Immature natural killer cell (primary cell): ENCODE measurements around the gene TANC1. TPM values are rescaled to one million over a fixed set of nuclear protein-coding genes. Genes with fewer than 3 reads are reported as not detected.
A peak's percentile ranks its signal among the peaks of the same experiment; 100 is the strongest.

Experiments
- DNase-seq, 3 donors: peaks; one replicate each; pipeline ENCODE4 v3.0.0; 2022; ENCODE audit warnings: mixed read lengths in 1 of 3
- H3K27ac Mint-ChIP-seq, 6 donors: one replicate each; pipeline ENCODE4 v1.8.0; 2020; ENCODE audit warnings: mixed read lengths in 6 of 6, mild to moderate bottlenecking in 5 of 6, inconsistent platforms in 4 of 6, moderate library complexity in 3 of 6
- H3K27me3 Mint-ChIP-seq, 3 donors: one replicate each; pipeline ENCODE4 v1.8.0; 2020 to 2021; ENCODE audit warnings: low read depth in 3 of 3, mild to moderate bottlenecking in 3 of 3, mixed read lengths in 3 of 3, moderate library complexity in 3 of 3, inconsistent platforms in 1 of 3
- H3K36me3 Mint-ChIP-seq, 3 donors: one replicate each; pipeline ENCODE4 v1.8.0; 2020; ENCODE audit warnings: mixed read lengths in 3 of 3, inconsistent platforms in 2 of 3, mild to moderate bottlenecking in 2 of 3
- H3K4me1 Mint-ChIP-seq, 2 donors: one replicate each; pipeline ENCODE4 v1.8.0; 2020; ENCODE audit warnings: inconsistent platforms in 2 of 2, mild to moderate bottlenecking in 2 of 2, mixed read lengths in 2 of 2, moderate library complexity in 1 of 2
- H3K4me3 Mint-ChIP-seq, 5 donors: one replicate each; pipeline ENCODE4 v1.8.0; 2020; ENCODE audit warnings: mild to moderate bottlenecking in 5 of 5, mixed read lengths in 5 of 5, inconsistent platforms in 3 of 5, moderate library complexity in 3 of 5
- H3K9me3 Mint-ChIP-seq, 6 donors: one replicate each; pipeline ENCODE4 v1.8.0; 2020; ENCODE audit warnings: mild to moderate bottlenecking in 6 of 6, mixed read lengths in 6 of 6, inconsistent platforms in 4 of 6, moderate library complexity in 3 of 6
- polyA plus RNA-seq, 3 donors: library from polyadenylated mRNA; unstranded; fragments of 300-500 nt; fragmentation: Illumina TruSeq; gene quantifications; one replicate each; pipeline ENCODE4 v1.2.3, GENCODE V29; 2021

TANC1 gene
- polyA plus RNA-seq, 3 donors from 2014 or later, result 0.41 to 0.46 TPM; not detected in 1

GRCh38 chr2:159185401-159186130, 217.1 kb downstream of the TANC1 start:
- Mint-ChIP-seq H3K36me3 (no peaks in the 10 kb centered on the region), H3K27ac (peak overlapping the region in 2 of 6 donors; percentile 2 to 24), H3K4me1 (peaks cover 17 to 26% of the 10 kb centered on the region in 2 donors), H3K4me3 (no peak overlapping the region), H3K9me3 (peaks cover 0 to 2% (median 0%) of the 10 kb centered on the region in 6 donors), H3K27me3 (peaks cover 0 to 10% (median 5%) of the 10 kb centered on the region in 3 donors)
- peak; percentile 40 to 60 (median 51) for DNase-seq

- no peak overlapping the region for H3K27ac Mint-ChIP-seq
These were observed 218.0 kb downstream of the TANC1 start for GRCh38 chr2:159186462-159186861.

GRCh38 chr2:159187106-159187505, 218.7 kb downstream of the TANC1 start:
- no peak overlapping the region for H3K4me3 Mint-ChIP-seq
- no peaks in the 10 kb centered on the region for H3K9me3 Mint-ChIP-seq
- H3K4me1 Mint-ChIP-seq, result peaks cover 7 to 17% of the 10 kb centered on the region in 2 donors
- DNase-seq, result no peak
- peaks cover 0 to 8% (median 2%) of the 10 kb centered on the region in 3 donors for H3K27me3 Mint-ChIP-seq
- no peaks in the 10 kb centered on the region for H3K36me3 Mint-ChIP-seq
- H3K27ac Mint-ChIP-seq, result peak overlapping the region in 1 of 6 donors; percentile 46

More at GRCh38 chr2:159186462-159186861, 218.0 kb downstream of the TANC1 start:
- H3K4me1 Mint-ChIP-seq, result peaks cover 10 to 19% of the 10 kb centered on the region in 2 donors
- DNase-seq, result no peak
- H3K4me3 Mint-ChIP-seq, result no peak overlapping the region
- peaks cover 0 to 2% (median 0%) of the 10 kb centered on the region in 6 donors for H3K9me3 Mint-ChIP-seq
- H3K36me3 Mint-ChIP-seq, result no peaks in the 10 kb centered on the region
- H3K27me3 Mint-ChIP-seq, result peaks cover 0 to 12% (median 5%) of the 10 kb centered on the region in 3 donors

GRCh38 chr2:159188449-159188848, 220.0 kb downstream of the TANC1 start:
- Mint-ChIP-seq H3K27ac (no peak overlapping the region), H3K9me3 (no peaks in the 10 kb centered on the region), H3K36me3 (no peaks in the 10 kb centered on the region), H3K4me1 (peaks cover 7 to 14% of the 10 kb centered on the region in 2 donors), H3K4me3 (no peak overlapping the region), H3K27me3 (peaks cover 0 to 8% (median 2%) of the 10 kb centered on the region in 3 donors)
- no peak for DNase-seq

GRCh38 chr2:159192371-159192918, 224.0 kb downstream of the TANC1 start:
- Mint-ChIP-seq H3K4me1 (no peaks in the 10 kb centered on the region), H3K4me3 (no peak overlapping the region)

GRCh38 chr2:159193791-159194190, 225.4 kb downstream of the TANC1 start:
- Mint-ChIP-seq H3K4me3 (no peak overlapping the region), H3K4me1 (peaks cover 4 to 9% of the 10 kb centered on the region in 2 donors), H3K27me3 (peaks cover 0 to 2% (median 2%) of the 10 kb centered on the region in 3 donors), H3K9me3 (no peaks in the 10 kb centered on the region), H3K27ac (no peak overlapping the region), H3K36me3 (no peaks in the 10 kb centered on the region)
- no peak for DNase-seq

More at GRCh38 chr2:159192371-159192918, 224.0 kb downstream of the TANC1 start:
- DNase-seq, result no peak
- no peaks in the 10 kb centered on the region for H3K36me3 Mint-ChIP-seq
- peaks cover 0 to 2% (median 2%) of the 10 kb centered on the region in 3 donors for H3K27me3 Mint-ChIP-seq
- no peak overlapping the region for H3K27ac Mint-ChIP-seq
- no peaks in the 10 kb centered on the region for H3K9me3 Mint-ChIP-seq

GRCh38 chr2:159194241-159194640, 225.8 kb downstream of the TANC1 start:
- no peak for DNase-seq
- no peaks in the 10 kb centered on the region for H3K36me3 Mint-ChIP-seq
- peaks cover 0 to 2% (median 2%) of the 10 kb centered on the region in 3 donors for H3K27me3 Mint-ChIP-seq
- peaks cover 8 to 13% of the 10 kb centered on the region in 2 donors for H3K4me1 Mint-ChIP-seq
- H3K9me3 Mint-ChIP-seq, result no peaks in the 10 kb centered on the region
- no peak overlapping the region for H3K4me3 Mint-ChIP-seq
- no peak overlapping the region for H3K27ac Mint-ChIP-seq

- H3K27ac Mint-ChIP-seq, result peak overlapping the region in 1 of 6 donors; percentile 10
- H3K36me3 Mint-ChIP-seq, result no peaks in the 10 kb centered on the region
- H3K4me3 Mint-ChIP-seq, result no peak overlapping the region
- no peaks in the 10 kb centered on the region for H3K9me3 Mint-ChIP-seq
- H3K27me3 Mint-ChIP-seq, result peaks cover 0 to 4% (median 2%) of the 10 kb centered on the region in 3 donors
- DNase-seq, result no peak
- H3K4me1 Mint-ChIP-seq, result peaks cover 19 to 22% of the 10 kb centered on the region in 2 donors
These were observed 227.3 kb downstream of the TANC1 start for GRCh38 chr2:159195697-159196096.

- Mint-ChIP-seq H3K4me1 (peaks cover 26 to 29% of the 10 kb centered on the region in 2 donors), H3K4me3 (no peak overlapping the region), H3K36me3 (no peaks in the 10 kb centered on the region), H3K9me3 (no peaks in the 10 kb centered on the region), H3K27ac (no peak overlapping the region), H3K27me3 (peaks cover 0 to 6% (median 4%) of the 10 kb centered on the region in 3 donors)
- DNase-seq, result no peak
These were observed 228.0 kb downstream of the TANC1 start for GRCh38 chr2:159196393-159196925.

- DNase-seq, result peak; percentile 41 to 50 (median 46)
- Mint-ChIP-seq H3K9me3 (no peaks in the 10 kb centered on the region), H3K27ac (peak overlapping the region; percentile 32 to 83 (median 59)), H3K27me3 (peaks cover 2 to 6% (median 4%) of the 10 kb centered on the region in 3 donors), H3K4me3 (peak overlapping the region in 4 of 5 donors; percentile 8 to 54 (median 47)), H3K36me3 (no peaks in the 10 kb centered on the region), H3K4me1 (peaks cover 43 to 48% of the 10 kb centered on the region in 2 donors)
These were observed 230.8 kb downstream of the TANC1 start for GRCh38 chr2:159199236-159199635.

- Mint-ChIP-seq H3K9me3 (no peaks in the 10 kb centered on the region), H3K27me3 (peaks cover 2 to 6% (median 4%) of the 10 kb centered on the region in 3 donors), H3K4me3 (peak overlapping the region in 1 of 5 donors; percentile 53), H3K36me3 (no peaks in the 10 kb centered on the region), H3K27ac (peak overlapping the region in 4 of 6 donors; percentile 37 to 83 (median 46)), H3K4me1 (peaks cover 43 to 48% of the 10 kb centered on the region in 2 donors)
- no peak for DNase-seq
These were observed 231.5 kb downstream of the TANC1 start for GRCh38 chr2:159199761-159200465.

- H3K9me3 Mint-ChIP-seq, result no peaks in the 10 kb centered on the region
- peak overlapping the region in 4 of 6 donors; percentile 8 to 71 (median 34) for H3K27ac Mint-ChIP-seq
- H3K36me3 Mint-ChIP-seq, result no peaks in the 10 kb centered on the region
- no peak for DNase-seq
- no peak overlapping the region for H3K4me3 Mint-ChIP-seq
- H3K27me3 Mint-ChIP-seq, result peaks cover 2 to 7% (median 6%) of the 10 kb centered on the region in 3 donors
- H3K4me1 Mint-ChIP-seq, result peaks cover 43 to 50% of the 10 kb centered on the region in 2 donors
These were observed 232.1 kb downstream of the TANC1 start for GRCh38 chr2:159200498-159200897.

GRCh38 chr2:159201360-159202063, 233.1 kb downstream of the TANC1 start:
- Mint-ChIP-seq H3K27me3 (peaks cover 2 to 7% (median 6%) of the 10 kb centered on the region in 3 donors), H3K4me1 (peaks cover 43 to 55% of the 10 kb centered on the region in 2 donors), H3K36me3 (no peaks in the 10 kb centered on the region), H3K9me3 (no peaks in the 10 kb centered on the region), H3K4me3 (peak overlapping the region in 4 of 5 donors; percentile 18 to 70 (median 48)), H3K27ac (peak overlapping the region; percentile 51 to 91 (median 79))
- DNase-seq, result peak; percentile 56 to 64 (median 62)
